GM12878 (cell line): Measurements from ENCODE around the gene MLKL. TPM values are rescaled to one million over a fixed set of nuclear protein-coding genes. Genes with fewer than 3 reads are reported as not detected.

ENCODE experiments used
- ATAC-seq: fragments of 200-7000 bp; cut with Tn5 transposase; 3 replicates; pipeline ENCODE4 v1.9.1; 2020; ENCODE audit warnings: mild to moderate bottlenecking, moderate library complexity
- BruUV-seq: library from RNA; stranded (reverse); fragments of 400-500 nt; replicated peaks from 2 replicates; lab custom pipeline; 2021; lab: Mats Ljungman, UMichigan
- CTCF ChIA-PET: fragments of 300-600 bp; sonication (Branson Sonifier 250); formaldehyde crosslinking; extraction: SDS; loops from one replicate; lab custom pipeline; 2021; ENCODE audit warnings: inconsistent platforms; lab: Yijun Ruan, JAX
- POLR2A ChIA-PET: fragments of 350-600 bp; formaldehyde crosslinking; extraction: SDS; loops from one replicate; lab custom pipeline; 2021; ENCODE audit warnings: inconsistent platforms; lab: Charles Lee
- RAD21 ChIA-PET: fragments of 300-600 bp; sonication (Branson Sonifier 250); formaldehyde crosslinking; loops from one replicate; lab custom pipeline; 2023; ENCODE audit warnings: antibody characterized with exemption; ENCODE audit not compliant: unreplicated experiment; lab: Charles Lee
- SMC1A ChIA-PET: fragments of 300-600 bp; sonication (Branson Sonifier 250); formaldehyde crosslinking; loops from one replicate; lab custom pipeline; 2023; ENCODE audit not compliant: unreplicated experiment, uncharacterized antibody; lab: Charles Lee
- DNase-seq: peaks from one replicate; pipeline ENCODE4 v3.0.0-alpha.2; 2011; ENCODE audit warnings: low read depth, low spot score
- FAIRE-seq: peaks from 3 replicates; lab custom pipeline; 2011; peaks lifted over from hg19 to GRCh38; lab: Jason Lieb, UNC
- H2AFZ ChIP-seq: 2 replicates; pipeline ENCODE4 v1.6.0; 2011; ENCODE audit warnings: low read depth, low read length, control low read depth; ENCODE audit not compliant: control insufficient read depth
- H3K27ac ChIP-seq: 2 replicates; pipeline ENCODE4 v1.5.1; 2011; ENCODE audit warnings: control low read depth; ENCODE audit not compliant: control insufficient read depth, insufficient read depth
- H3K27me3 ChIP-seq, 2 experiments: replicated peaks in 1 of 2; 2 replicates each; pipeline versions ENCODE4 v1.6.0 to v1.6.1; 2011; ENCODE audit warnings: low read length in 1 of 2; ENCODE audit not compliant: control insufficient read depth in 2 of 2, insufficient read depth in 2 of 2
- H3K36me3 ChIP-seq, 2 experiments: 2 replicates each; pipeline ENCODE4 v1.5.1; 2011; ENCODE audit warnings: low read length in 1 of 2; ENCODE audit not compliant: control insufficient read depth in 2 of 2, insufficient read depth in 2 of 2
- H3K4me1 ChIP-seq: 2 replicates; pipeline ENCODE4 v1.6.1; 2011; ENCODE audit warnings: mild to moderate bottlenecking, low read length, moderate library complexity, mixed read lengths; ENCODE audit not compliant: control insufficient read depth, insufficient read depth
- H3K4me2 ChIP-seq: 2 replicates; pipeline ENCODE4 v1.6.0; 2011; ENCODE audit warnings: control low read depth; ENCODE audit not compliant: control insufficient read depth, insufficient read depth
- H3K4me3 ChIP-seq: fragments of 200-600 bp; sonication (generic); 2 replicates; pipeline ENCODE4 v1.5.1; 2016
- H3K79me2 ChIP-seq: 2 replicates; pipeline ENCODE4 v1.6.0; 2011; ENCODE audit warnings: low read length; ENCODE audit not compliant: control insufficient read depth, insufficient read depth
- H3K9ac ChIP-seq: 2 replicates; pipeline ENCODE4 v1.8.0; 2011; ENCODE audit warnings: low read length, control low read depth, mixed read lengths; ENCODE audit not compliant: control insufficient read depth, insufficient read depth
- H3K9me3 ChIP-seq: replicated peaks from 3 replicates; pipeline ENCODE4 v1.5.1; 2011; ENCODE audit warnings: mild to moderate bottlenecking, low read length; ENCODE audit not compliant: control insufficient read depth, insufficient read depth
- H4K20me1 ChIP-seq: 2 replicates; pipeline ENCODE4 v1.6.0; 2011; ENCODE audit not compliant: control insufficient read depth, insufficient read depth
- CBFB ChIP-seq: IDR thresholded peaks from 2 replicates; pipeline ENCODE4 v1.6.1; 2016; ENCODE audit warnings: antibody characterized with exemption, low read depth
- HCFC1 ChIP-seq: fragments of 150-350 bp; IDR thresholded peaks from 2 replicates; pipeline ENCODE4 v1.6.1; 2014; ENCODE audit warnings: low read length
- MTA2 ChIP-seq: fragments of 450-650 bp; IDR thresholded peaks from 2 replicates; pipeline ENCODE4 v1.6.1; 2016; ENCODE audit warnings: low read depth, mild to moderate bottlenecking, moderate library complexity
- MTA3 ChIP-seq: IDR thresholded peaks from 2 replicates; pipeline ENCODE4 v1.6.1; 2012; ENCODE audit warnings: low read length, inconsistent platforms, borderline replicate concordance
- PAX5 ChIP-seq: IDR thresholded peaks from 2 replicates; pipeline ENCODE4 v1.6.1; 2011; ENCODE audit warnings: low read depth, low read length, borderline replicate concordance
- whole genome bisulfite sequencing: methylation state at CpG from one replicate; pipeline ENCODE4 v1.1.6; 2016; ENCODE audit warnings: low lambda C conversion rate; ENCODE audit not compliant: insufficient replicate concordance, insufficient coverage; ENCODE audit errors: missing lambda C conversion rate; 5-methylcytosine and 5-hydroxymethylcytosine counted together
- in situ Hi-C: fragments of 300-500 bp; cut with MboI; formaldehyde crosslinking; loops from 9 replicates; pipeline ENCODE4 v1.14.3; 2018; ENCODE audit warnings: mixed read lengths
- intact Hi-C: fragments of 100-400 bp; cut with micrococcal nuclease; formaldehyde crosslinking; loops from one replicate; pipeline ENCODE4 v1.14.2; 2022; ENCODE audit not compliant: unreplicated experiment
- polyA plus RNA-seq, 11 experiments: library from polyadenylated mRNA; depleted of rRNA in 4 of 11; unstranded in 6 of 11; stranded (reverse) in 5 of 11; fragments of >200 nt; fragmentation: Nextera tagmentation in 4 of 11; fragmentation: Illumina TruSeq in 1 of 11; extraction: Ambion mirVana in 4 of 11; extraction: Trizol in 1 of 11; gene quantifications; 1 replicate in 1 of 11; 2 replicates in 10 of 11; pipeline versions ENCODE4 v1.2.1 to v1.2.3, GENCODE V29; 2011 to 2016; ENCODE audit warnings: inconsistent platforms in 2 of 11, missing spikeins in 2 of 11, low read depth in 1 of 11
- total RNA-seq, 4 experiments: library from RNA; depleted of rRNA in 3 of 4; stranded (reverse); fragments of >200 nt in 3 of 4; fragmentation: Illumina TruSeq in 1 of 4; extraction: Trizol in 1 of 4; gene quantifications; 2 replicates each; pipeline versions ENCODE4 v1.2.1 to v1.2.3, GENCODE V29; 2013 to 2021
- TF ChIP-seq, protein P1 (sequence below), 3 experiments: IDR thresholded peaks in 2 of 3; conservative IDR thresholded peaks in 1 of 3; 2 replicates each; pipeline ENCODE4 v1.5.1; 2011; ENCODE audit warnings: low read depth in 3 of 3, low read length in 3 of 3, mild to moderate bottlenecking in 3 of 3, control low read depth in 2 of 3, moderate library complexity in 2 of 3, inconsistent platforms in 1 of 3, mixed read lengths in 1 of 3; ENCODE audit not compliant: control insufficient read depth in 2 of 3, insufficient read depth in 1 of 3; ENCODE audit errors: extremely low read depth in 1 of 3
- TF ChIP-seq, protein P2 (sequence below): fragments of 150-350 bp; IDR thresholded peaks from 2 replicates; pipeline ENCODE4 v1.6.1; 2016; ENCODE audit warnings: low read depth, low read length
- TF ChIP-seq, protein P3 (sequence below): IDR thresholded peaks from 2 replicates; pipeline ENCODE4 v1.6.1; 2011; ENCODE audit warnings: mild to moderate bottlenecking, low read depth, low read length, moderate library complexity; ENCODE audit not compliant: insufficient replicate concordance
- TF ChIP-seq, protein P4 (sequence below): IDR thresholded peaks from 2 replicates; pipeline ENCODE4 v1.6.1; 2011; ENCODE audit warnings: low read depth, mild to moderate bottlenecking, low read length, moderate library complexity, borderline replicate concordance; ENCODE audit errors: extremely low read depth
- TF ChIP-seq, protein P5 (sequence below): fragments of 450-650 bp; IDR thresholded peaks from 2 replicates; pipeline ENCODE4 v1.6.1; 2017; ENCODE audit warnings: mild to moderate bottlenecking, moderate library complexity

MLKL gene
- total and polyA plus RNA-seq, 10 of the 15 experiments (the other 5 are each of a cell fraction or from before 2014, with no cell fraction given), result 3.8 to 14.5 (median 11.2) TPM

DNA sequence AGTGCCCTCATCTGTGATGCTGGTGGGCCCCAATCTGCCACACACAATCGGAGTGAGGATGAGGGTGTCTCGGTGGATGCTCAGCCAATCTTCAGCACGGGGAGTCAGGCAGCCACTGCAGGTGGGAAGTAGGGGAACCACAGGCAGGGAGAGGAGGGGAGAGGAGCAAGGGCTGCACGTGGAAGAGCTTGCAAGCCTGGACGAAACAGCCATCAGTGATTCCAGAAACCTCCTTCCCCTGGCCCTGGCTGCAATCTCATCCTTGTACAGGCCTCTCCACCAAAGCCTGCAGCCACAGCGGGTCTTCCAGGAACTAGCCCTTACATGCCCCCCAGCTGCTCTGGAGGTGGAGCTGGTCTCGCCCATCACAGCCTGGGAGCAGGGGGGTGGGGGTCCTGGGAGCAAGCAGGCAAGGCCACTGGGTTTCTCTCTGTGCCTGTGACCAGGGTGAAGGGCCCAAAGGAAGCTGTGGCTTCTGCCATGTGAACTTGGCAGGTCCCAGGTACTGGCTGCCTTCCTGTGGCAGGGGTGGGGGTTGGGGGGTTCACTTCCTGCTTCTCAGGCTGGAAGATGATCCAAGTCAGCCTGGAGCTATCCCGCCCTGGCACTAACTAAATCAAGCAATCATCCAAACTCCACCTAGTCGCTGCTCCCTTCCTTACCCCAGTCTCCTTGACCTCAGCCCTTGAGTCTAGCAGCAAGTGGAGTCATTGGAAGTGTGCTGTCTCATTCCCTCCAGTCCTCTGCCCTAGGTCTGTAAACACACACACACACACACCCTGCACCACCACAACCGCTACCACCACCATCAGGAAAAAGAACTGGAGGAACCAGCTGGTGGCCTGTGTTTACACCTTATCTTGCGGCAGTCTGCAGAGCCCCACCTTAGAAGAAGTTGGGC is 29.4 kb upstream of the MLKL start:
- SMC1A ChIA-PET, result interaction anchor here (0.6 to 1.1 kb wide), 3 partner anchors 18 to 435 kb away, joined by 3 to 4 read pairs (median 3); no protein-coding TSS in a partner anchor
- Histone ChIP-seq H3K9ac (no peak overlapping the region), H3K4me2 (no peak overlapping the region), H3K27ac (no peak overlapping the region; the same call in 1 of the 2 replicates), H4K20me1 (no peaks in the 10 kb centered on the region), H3K36me3 (no peaks in the 10 kb centered on the region; a peak in 1 of 4 replicates), H3K4me1 (peaks cover 7% of the 10 kb centered on the region), H3K79me2 (no peaks in the 10 kb centered on the region), H3K9me3 (peaks cover 3% of the 10 kb centered on the region; the same call in 2 of the 3 replicates), H3K4me3 (no peak overlapping the region), H2AFZ (peak overlapping the region; percentile 16), H3K27me3 (no peaks in the 10 kb centered on the region)
- POLR2A ChIA-PET, result no interaction called here
- no peak for DNase-seq
- no peak; the same call in 2 of the 3 replicates for ATAC-seq
- no TSS peak for BruUV-seq
- in situ Hi-C loops, result no loop called here
- intact Hi-C loops, result no loop called here
- RAD21 ChIA-PET, result no interaction called here
- WGBS, result 28% methylated on average over 11 of the region's 11 CpGs
- CTCF ChIA-PET, result interaction anchor here (1.8 to 1.9 kb wide), 2 partner anchors 20 to 132 kb away, joined by 5 to 6 read pairs; no protein-coding TSS in a partner anchor
- FAIRE-seq, result no peak
- no peak for TF ChIP-seq MTA3
- TF ChIP-seq, protein P1, sequence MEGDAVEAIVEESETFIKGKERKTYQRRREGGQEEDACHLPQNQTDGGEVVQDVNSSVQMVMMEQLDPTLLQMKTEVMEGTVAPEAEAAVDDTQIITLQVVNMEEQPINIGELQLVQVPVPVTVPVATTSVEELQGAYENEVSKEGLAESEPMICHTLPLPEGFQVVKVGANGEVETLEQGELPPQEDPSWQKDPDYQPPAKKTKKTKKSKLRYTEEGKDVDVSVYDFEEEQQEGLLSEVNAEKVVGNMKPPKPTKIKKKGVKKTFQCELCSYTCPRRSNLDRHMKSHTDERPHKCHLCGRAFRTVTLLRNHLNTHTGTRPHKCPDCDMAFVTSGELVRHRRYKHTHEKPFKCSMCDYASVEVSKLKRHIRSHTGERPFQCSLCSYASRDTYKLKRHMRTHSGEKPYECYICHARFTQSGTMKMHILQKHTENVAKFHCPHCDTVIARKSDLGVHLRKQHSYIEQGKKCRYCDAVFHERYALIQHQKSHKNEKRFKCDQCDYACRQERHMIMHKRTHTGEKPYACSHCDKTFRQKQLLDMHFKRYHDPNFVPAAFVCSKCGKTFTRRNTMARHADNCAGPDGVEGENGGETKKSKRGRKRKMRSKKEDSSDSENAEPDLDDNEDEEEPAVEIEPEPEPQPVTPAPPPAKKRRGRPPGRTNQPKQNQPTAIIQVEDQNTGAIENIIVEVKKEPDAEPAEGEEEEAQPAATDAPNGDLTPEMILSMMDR (IDR thresholded peaks at IDR 0.05 in 2 of 3, conservative IDR thresholded peaks at IDR 0.05 in 1 of 3; ENCODE audit: control insufficient read depth in 2 of 3, extremely low read depth in 1 of 3, insufficient read depth in 1 of 3, low read depth in 3 of 3, low read length in 3 of 3), result no peak
- TF ChIP-seq, protein P2, sequence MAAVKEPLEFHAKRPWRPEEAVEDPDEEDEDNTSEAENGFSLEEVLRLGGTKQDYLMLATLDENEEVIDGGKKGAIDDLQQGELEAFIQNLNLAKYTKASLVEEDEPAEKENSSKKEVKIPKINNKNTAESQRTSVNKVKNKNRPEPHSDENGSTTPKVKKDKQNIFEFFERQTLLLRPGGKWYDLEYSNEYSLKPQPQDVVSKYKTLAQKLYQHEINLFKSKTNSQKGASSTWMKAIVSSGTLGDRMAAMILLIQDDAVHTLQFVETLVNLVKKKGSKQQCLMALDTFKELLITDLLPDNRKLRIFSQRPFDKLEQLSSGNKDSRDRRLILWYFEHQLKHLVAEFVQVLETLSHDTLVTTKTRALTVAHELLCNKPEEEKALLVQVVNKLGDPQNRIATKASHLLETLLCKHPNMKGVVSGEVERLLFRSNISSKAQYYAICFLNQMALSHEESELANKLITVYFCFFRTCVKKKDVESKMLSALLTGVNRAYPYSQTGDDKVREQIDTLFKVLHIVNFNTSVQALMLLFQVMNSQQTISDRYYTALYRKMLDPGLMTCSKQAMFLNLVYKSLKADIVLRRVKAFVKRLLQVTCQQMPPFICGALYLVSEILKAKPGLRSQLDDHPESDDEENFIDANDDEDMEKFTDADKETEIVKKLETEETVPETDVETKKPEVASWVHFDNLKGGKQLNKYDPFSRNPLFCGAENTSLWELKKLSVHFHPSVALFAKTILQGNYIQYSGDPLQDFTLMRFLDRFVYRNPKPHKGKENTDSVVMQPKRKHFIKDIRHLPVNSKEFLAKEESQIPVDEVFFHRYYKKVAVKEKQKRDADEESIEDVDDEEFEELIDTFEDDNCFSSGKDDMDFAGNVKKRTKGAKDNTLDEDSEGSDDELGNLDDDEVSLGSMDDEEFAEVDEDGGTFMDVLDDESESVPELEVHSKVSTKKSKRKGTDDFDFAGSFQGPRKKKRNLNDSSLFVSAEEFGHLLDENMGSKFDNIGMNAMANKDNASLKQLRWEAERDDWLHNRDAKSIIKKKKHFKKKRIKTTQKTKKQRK, result no peak
- no peak for TF ChIP-seq CBFB
- TF ChIP-seq, protein P3, sequence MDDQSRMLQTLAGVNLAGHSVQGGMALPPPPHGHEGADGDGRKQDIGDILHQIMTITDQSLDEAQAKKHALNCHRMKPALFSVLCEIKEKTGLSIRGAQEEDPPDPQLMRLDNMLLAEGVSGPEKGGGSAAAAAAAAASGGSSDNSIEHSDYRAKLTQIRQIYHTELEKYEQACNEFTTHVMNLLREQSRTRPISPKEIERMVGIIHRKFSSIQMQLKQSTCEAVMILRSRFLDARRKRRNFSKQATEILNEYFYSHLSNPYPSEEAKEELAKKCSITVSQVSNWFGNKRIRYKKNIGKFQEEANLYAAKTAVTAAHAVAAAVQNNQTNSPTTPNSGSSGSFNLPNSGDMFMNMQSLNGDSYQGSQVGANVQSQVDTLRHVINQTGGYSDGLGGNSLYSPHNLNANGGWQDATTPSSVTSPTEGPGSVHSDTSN, result no peak
- no peak for TF ChIP-seq MTA2
- no peak for TF ChIP-seq HCFC1
- TF ChIP-seq, protein P4, sequence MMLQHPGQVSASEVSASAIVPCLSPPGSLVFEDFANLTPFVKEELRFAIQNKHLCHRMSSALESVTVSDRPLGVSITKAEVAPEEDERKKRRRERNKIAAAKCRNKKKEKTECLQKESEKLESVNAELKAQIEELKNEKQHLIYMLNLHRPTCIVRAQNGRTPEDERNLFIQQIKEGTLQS, result no peak
- TF ChIP-seq, protein P5, sequence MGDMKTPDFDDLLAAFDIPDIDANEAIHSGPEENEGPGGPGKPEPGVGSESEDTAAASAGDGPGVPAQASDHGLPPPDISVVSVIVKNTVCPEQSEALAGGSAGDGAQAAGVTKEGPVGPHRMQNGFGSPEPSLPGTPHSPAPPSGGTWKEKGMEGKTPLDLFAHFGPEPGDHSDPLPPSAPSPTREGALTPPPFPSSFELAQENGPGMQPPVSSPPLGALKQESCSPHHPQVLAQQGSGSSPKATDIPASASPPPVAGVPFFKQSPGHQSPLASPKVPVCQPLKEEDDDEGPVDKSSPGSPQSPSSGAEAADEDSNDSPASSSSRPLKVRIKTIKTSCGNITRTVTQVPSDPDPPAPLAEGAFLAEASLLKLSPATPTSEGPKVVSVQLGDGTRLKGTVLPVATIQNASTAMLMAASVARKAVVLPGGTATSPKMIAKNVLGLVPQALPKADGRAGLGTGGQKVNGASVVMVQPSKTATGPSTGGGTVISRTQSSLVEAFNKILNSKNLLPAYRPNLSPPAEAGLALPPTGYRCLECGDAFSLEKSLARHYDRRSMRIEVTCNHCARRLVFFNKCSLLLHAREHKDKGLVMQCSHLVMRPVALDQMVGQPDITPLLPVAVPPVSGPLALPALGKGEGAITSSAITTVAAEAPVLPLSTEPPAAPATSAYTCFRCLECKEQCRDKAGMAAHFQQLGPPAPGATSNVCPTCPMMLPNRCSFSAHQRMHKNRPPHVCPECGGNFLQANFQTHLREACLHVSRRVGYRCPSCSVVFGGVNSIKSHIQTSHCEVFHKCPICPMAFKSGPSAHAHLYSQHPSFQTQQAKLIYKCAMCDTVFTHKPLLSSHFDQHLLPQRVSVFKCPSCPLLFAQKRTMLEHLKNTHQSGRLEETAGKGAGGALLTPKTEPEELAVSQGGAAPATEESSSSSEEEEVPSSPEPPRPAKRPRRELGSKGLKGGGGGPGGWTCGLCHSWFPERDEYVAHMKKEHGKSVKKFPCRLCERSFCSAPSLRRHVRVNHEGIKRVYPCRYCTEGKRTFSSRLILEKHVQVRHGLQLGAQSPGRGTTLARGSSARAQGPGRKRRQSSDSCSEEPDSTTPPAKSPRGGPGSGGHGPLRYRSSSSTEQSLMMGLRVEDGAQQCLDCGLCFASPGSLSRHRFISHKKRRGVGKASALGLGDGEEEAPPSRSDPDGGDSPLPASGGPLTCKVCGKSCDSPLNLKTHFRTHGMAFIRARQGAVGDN, result no peak
- no peak for TF ChIP-seq PAX5
